HCT116 (cell line): ENCODE results near the gene SLC6A19. TPM values are rescaled to one million over a fixed set of nuclear protein-coding genes. Genes with fewer than 3 reads are reported as not detected.

Source experiments
- ATAC-seq: fragments of 200-7000 bp; cut with Tn5 transposase; 2 replicates; pipeline ENCODE4 v1.9.1; 2020; ENCODE audit warnings: mild to moderate bottlenecking, moderate library complexity
- BruUV-seq: library from RNA; stranded (reverse); fragments of 400-500 nt; replicated peaks from 2 replicates; lab custom pipeline; 2021; lab: Mats Ljungman, UMichigan
- CTCF ChIA-PET: fragments of 300-600 bp; sonication (Branson Sonifier 250); formaldehyde crosslinking; loops from one replicate; lab custom pipeline; 2021; ENCODE audit warnings: antibody characterized with exemption; lab: Charles Lee
- POLR2A ChIA-PET: fragments of 300-600, 350-600 bp; sonication (Branson Sonifier 250); formaldehyde crosslinking; loops from one replicate; lab custom pipeline; 2021; ENCODE audit warnings: antibody characterized with exemption; lab: Charles Lee
- RAD21 ChIA-PET, 2 experiments: fragments of 300-600 bp; sonication (Branson Sonifier 250); formaldehyde crosslinking; loops; one replicate each; lab custom pipeline; 2023; ENCODE audit warnings: low total read pairs in 2 of 2; ENCODE audit not compliant: uncharacterized antibody in 2 of 2, unreplicated experiment in 2 of 2, low non-redundant PET in 1 of 2; lab: Charles Lee
- DNase-seq: peaks from one replicate; pipeline ENCODE4 v3.0.0-alpha.2; 2010; ENCODE audit warnings: low read depth, low spot score
- H2AFZ ChIP-seq: fragments of 200-600 bp; shearing (Covaris generic), sonication (generic); 2 replicates; pipeline ENCODE4 v1.6.1; 2017; ENCODE audit warnings: low read depth, mixed run types, mixed read lengths, antibody characterized with exemption, low read length; ENCODE audit not compliant: poor library complexity, severe bottlenecking
- H3K27ac ChIP-seq: 2 replicates; pipeline ENCODE4 v1.5.1; 2012; ENCODE audit warnings: low read depth, low read length
- H3K27me3 ChIP-seq: fragments of 200-600 bp; sonication (generic); 2 replicates; pipeline ENCODE4 v1.6.1; 2016; ENCODE audit warnings: mixed run types, low read length, mixed read lengths; ENCODE audit not compliant: insufficient read depth
- H3K36me3 ChIP-seq, 2 experiments: fragments of 200-500 bp in 1 of 2; fragments of 200-600 bp in 1 of 2; sonication (Bioruptor generic) in 1 of 2; sonication (generic) in 1 of 2; 2 replicates each; pipeline versions ENCODE4 v1.5.1 to v1.6.1; 2014 to 2016; ENCODE audit warnings: low read length in 2 of 2, inconsistent platforms in 1 of 2, mixed read lengths in 1 of 2, mixed run types in 1 of 2; ENCODE audit not compliant: insufficient read depth in 2 of 2, control insufficient read depth in 1 of 2
- H3K4me1 ChIP-seq, 2 experiments: fragments of 200-600 bp in 1 of 2; sonication (generic) in 1 of 2; 2 replicates each; pipeline versions ENCODE4 v1.5.1 to v1.6.1; 2012 to 2017; ENCODE audit warnings: low read length in 2 of 2, inconsistent platforms in 1 of 2, mild to moderate bottlenecking in 1 of 2, mixed read lengths in 1 of 2, mixed run types in 1 of 2, moderate library complexity in 1 of 2; ENCODE audit not compliant: insufficient read depth in 2 of 2, control insufficient read depth in 1 of 2
- H3K4me2 ChIP-seq: fragments of 200-600 bp; sonication (generic); 2 replicates; pipeline ENCODE4 v1.6.1; 2017; ENCODE audit warnings: mixed run types, low read length, mixed read lengths
- H3K4me3 ChIP-seq, 2 experiments: fragments of 200-600 bp in 1 of 2; sonication (generic) in 1 of 2; replicated peaks in 1 of 2; 2 replicates each; pipeline ENCODE4 v1.5.1; 2011 to 2016; ENCODE audit warnings: low read length in 2 of 2, control low read depth in 1 of 2, low read depth in 1 of 2, mild to moderate bottlenecking in 1 of 2, mixed read lengths in 1 of 2, mixed run types in 1 of 2
- H3K79me2 ChIP-seq: fragments of 200-600 bp; sonication (generic); 2 replicates; pipeline ENCODE4 v1.6.1; 2017; ENCODE audit warnings: mild to moderate bottlenecking, mixed run types, low read length, moderate library complexity, mixed read lengths; ENCODE audit not compliant: insufficient read depth
- H3K9ac ChIP-seq: fragments of 200-600 bp; sonication (generic); 2 replicates; pipeline ENCODE4 v1.6.1; 2016; ENCODE audit warnings: low read length, mixed read lengths
- H3K9me2 ChIP-seq: fragments of 200-600 bp; sonication (generic), shearing (Covaris generic); 2 replicates; pipeline ENCODE4 v1.6.1; 2017; ENCODE audit warnings: mixed run types, mild to moderate bottlenecking, moderate library complexity; ENCODE audit not compliant: insufficient read depth
- H3K9me3 ChIP-seq, 2 experiments: fragments of 200-500 bp in 1 of 2; fragments of 200-600 bp in 1 of 2; sonication (Bioruptor generic) in 1 of 2; sonication (generic) in 1 of 2; 2 replicates each; pipeline ENCODE4 v1.6.1; 2014 to 2017; ENCODE audit warnings: low read length in 2 of 2, mixed read lengths in 2 of 2, inconsistent platforms in 1 of 2, low read depth in 1 of 2, mild to moderate bottlenecking in 1 of 2, mixed run types in 1 of 2, moderate library complexity in 1 of 2; ENCODE audit not compliant: control insufficient read depth in 1 of 2, insufficient read depth in 1 of 2
- H4K20me1 ChIP-seq: fragments of 200-600 bp; sonication (generic), shearing (Covaris generic); 2 replicates; pipeline ENCODE4 v1.6.1; 2017; ENCODE audit warnings: mixed run types, mild to moderate bottlenecking, moderate library complexity; ENCODE audit not compliant: insufficient read depth
- ATF3 ChIP-seq: IDR thresholded peaks from 2 replicates; pipeline ENCODE4 v1.6.1; 2012
- CBX3 ChIP-seq: IDR thresholded peaks from 2 replicates; pipeline ENCODE4 v1.6.1; 2012; ENCODE audit warnings: low read depth
- EGR1 ChIP-seq: IDR thresholded peaks from 2 replicates; pipeline ENCODE4 v1.6.1; 2012; ENCODE audit warnings: low read depth
- ELF1 ChIP-seq: IDR thresholded peaks from 2 replicates; pipeline ENCODE4 v1.6.1; 2012; ENCODE audit warnings: low read depth, borderline replicate concordance
- EZH2 ChIP-seq: fragments of 200-600 bp; sonication (generic); IDR thresholded peaks from 2 replicates; pipeline ENCODE4 v1.6.1; 2017; ENCODE audit warnings: antibody characterized with exemption, mixed run types
- EZH2phosphoT487 ChIP-seq: fragments of 200-600 bp; IDR thresholded peaks from 2 replicates; pipeline ENCODE4 v1.6.1; 2018; ENCODE audit warnings: antibody characterized with exemption, borderline replicate concordance
- FOSL1 ChIP-seq: IDR thresholded peaks from 2 replicates; pipeline ENCODE4 v1.6.1; 2012; ENCODE audit warnings: low read depth
- JUND ChIP-seq: IDR thresholded peaks from 2 replicates; pipeline ENCODE4 v1.6.1; 2012
- MAX ChIP-seq: IDR thresholded peaks from 2 replicates; pipeline ENCODE4 v1.6.1; 2012
- POLR2A ChIP-seq: IDR thresholded peaks from 2 replicates; pipeline ENCODE4 v1.7.0; 2011; ENCODE audit warnings: borderline replicate concordance; ENCODE audit not compliant: insufficient read depth, insufficient read length; ENCODE audit errors: extremely low read depth
- POLR2AphosphoS5 ChIP-seq: IDR thresholded peaks from 2 replicates; pipeline ENCODE4 v1.6.1; 2011; ENCODE audit warnings: mild to moderate bottlenecking, low read depth, low read length, moderate library complexity
- RAD21 ChIP-seq: IDR thresholded peaks from 2 replicates; pipeline ENCODE4 v1.6.1; 2012; ENCODE audit warnings: low read depth, mild to moderate bottlenecking
- REST ChIP-seq: IDR thresholded peaks from 2 replicates; pipeline ENCODE4 v1.6.1; 2012; ENCODE audit warnings: low read depth
- SIN3A ChIP-seq: IDR thresholded peaks from 2 replicates; pipeline ENCODE4 v1.6.1; 2012; ENCODE audit warnings: low read depth
- SP1 ChIP-seq: IDR thresholded peaks from 2 replicates; pipeline ENCODE4 v1.6.1; 2012; ENCODE audit warnings: low read depth
- SRF ChIP-seq: IDR thresholded peaks from 2 replicates; pipeline ENCODE4 v1.6.1; 2012; ENCODE audit warnings: low read depth
- TCF7L2 ChIP-seq: IDR thresholded peaks from 2 replicates; pipeline ENCODE4 v1.7.0; 2011; ENCODE audit warnings: borderline replicate concordance, inconsistent platforms; ENCODE audit not compliant: insufficient read depth, insufficient read length; ENCODE audit errors: extremely low read depth
- ZFX ChIP-seq: fragments of 450-650 bp; IDR thresholded peaks from 2 replicates; pipeline ENCODE4 v1.6.1; 2017
- ZNF274 ChIP-seq: fragments of 200-500 bp; sonication (Bioruptor generic); IDR thresholded peaks from 2 replicates; pipeline ENCODE4 v1.6.1; 2014; ENCODE audit warnings: mild to moderate bottlenecking, low read depth, low read length, inconsistent platforms
- intact Hi-C: fragments of 100-400 bp; cut with micrococcal nuclease; formaldehyde crosslinking; loops from 2 replicates; pipeline ENCODE4 v1.10.0; 2022
- total RNA-seq: library from RNA; stranded (reverse); gene quantifications from one replicate; pipeline ENCODE4 v1.2.1, GENCODE V29; 2021; ENCODE audit not compliant: unreplicated experiment

Gene SLC6A19
- total RNA-seq, 1 experiment from 2014 or later: not detected

GRCh38 chr5:1161833-1162229, 39.6 kb upstream of the SLC6A19 start:
- ChIA-PET POLR2A (no interaction called here), CTCF (interaction anchor here (1.9 kb wide), 2 partner anchors 12 to 151 kb away, joined by 6 to 9 read pairs; no protein-coding TSS in a partner anchor), RAD21 (no interaction called here)
- 0 out of 2 replicates have a peak, but pooled peaks have one; percentile 15 for ATAC-seq
- no peak overlapping the region for H2AFZ ChIP-seq
- intact Hi-C loops: loop anchor here (10.0 kb wide), 3 partner anchors 157 to 717 kb away; partner anchors contain the start of genes EXOC3 and NKD2
- H3K9me3 ChIP-seq: no peaks in the 10 kb centered on the region
- H3K4me2 ChIP-seq: peak overlapping the region; percentile 78
- H3K4me3 ChIP-seq: no peak overlapping the region
- no peaks in the 10 kb centered on the region for H3K27me3 ChIP-seq
- H3K9me2 ChIP-seq: no peaks in the 10 kb centered on the region
- H3K79me2 ChIP-seq: no peaks in the 10 kb centered on the region
- BruUV-seq: no TSS peak
- H3K27ac ChIP-seq: peak overlapping the region; percentile 54; the same call in 1 of the 2 replicates
- peaks cover 14 to 22% of the 10 kb centered on the region in 2 experiments for H3K4me1 ChIP-seq
- no peak for DNase-seq
- TF ChIP-seq ZFX: no peak
- no peak for TF ChIP-seq FOSL1
- no peak for TF ChIP-seq POLR2A
- H4K20me1 ChIP-seq: no peaks in the 10 kb centered on the region
- H3K9ac ChIP-seq: peak overlapping the region; percentile 41
- no peaks in the 10 kb centered on the region for H3K36me3 ChIP-seq

DNA sequence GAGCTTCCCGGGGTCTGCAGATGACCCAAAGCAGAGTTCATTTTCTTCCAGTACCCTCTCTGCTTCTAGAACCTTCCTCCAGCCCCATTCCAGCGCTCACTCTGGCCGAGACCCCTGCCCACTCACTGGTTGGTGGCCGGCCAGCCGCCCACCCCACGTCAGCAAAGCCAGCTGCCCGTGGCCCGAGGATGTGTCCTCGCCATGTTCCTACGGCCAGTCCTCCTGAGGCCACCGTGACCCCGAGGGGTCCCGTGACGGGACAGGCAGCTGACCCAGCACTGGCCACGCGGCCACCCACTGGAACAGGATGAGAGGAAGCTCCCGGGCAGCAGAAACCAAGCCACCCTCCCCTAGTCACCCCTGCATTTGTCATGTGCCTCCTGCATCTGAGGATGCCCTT, 39.1 kb upstream of the SLC6A19 start:
- ChIA-PET POLR2A (no interaction called here), RAD21 (no interaction called here), CTCF (interaction anchor here (1.9 kb wide), 1 partner anchor 12 kb away, joined by 9 read pairs; no protein-coding TSS in a partner anchor)
- H3K27ac ChIP-seq: no peak overlapping the region
- H3K9ac ChIP-seq: no peak overlapping the region
- no TSS peak for BruUV-seq
- no peaks in the 10 kb centered on the region for H3K9me2 ChIP-seq
- H3K4me2 ChIP-seq: no peak overlapping the region
- no peaks in the 10 kb centered on the region for H4K20me1 ChIP-seq
- H3K79me2 ChIP-seq: no peaks in the 10 kb centered on the region
- TF ChIP-seq ZFX (no peak), SIN3A (no peak), EZH2 (no peak), RAD21 (no peak), TCF7L2 (no peak), CBX3 (no peak), POLR2AphosphoS5 (no peak), JUND (no peak), FOSL1 (no peak), REST (no peak), SP1 (no peak), MAX (no peak), ATF3 (no peak), ZNF274 (no peak), EZH2phosphoT487 (no peak), SRF (no peak), EGR1 (no peak), ELF1 (no peak)
- H3K4me3 ChIP-seq: no peak overlapping the region
- peaks cover 14 to 22% of the 10 kb centered on the region in 2 experiments for H3K4me1 ChIP-seq
- ATAC-seq (no peak), DNase-seq (no peak)
- no peak overlapping the region for H2AFZ ChIP-seq
- no peaks in the 10 kb centered on the region for H3K9me3 ChIP-seq
- intact Hi-C loops: loop anchor here (10.0 kb wide), 3 partner anchors 157 to 717 kb away; partner anchors contain the start of genes EXOC3 and NKD2
- no peaks in the 10 kb centered on the region for H3K27me3 ChIP-seq
- no peaks in the 10 kb centered on the region for H3K36me3 ChIP-seq
